H1 (cell line): Measurements from ENCODE around the gene PPP1R27. TPM values are rescaled to one million over a fixed set of nuclear protein-coding genes. Genes with fewer than 3 reads are reported as not detected.

Experiments
- GABPA ChIP-seq: IDR thresholded peaks from 2 replicates; pipeline ENCODE4 v1.6.1; 2011; ENCODE audit warnings: mild to moderate bottlenecking, low read length, moderate library complexity, borderline replicate concordance; ENCODE audit not compliant: insufficient read depth
- NANOG ChIP-seq: IDR thresholded peaks from 2 replicates; pipeline ENCODE4 v1.6.1; 2011; ENCODE audit warnings: low read length, low read depth, mild to moderate bottlenecking, inconsistent platforms; ENCODE audit not compliant: insufficient read depth, poor library complexity, severe bottlenecking
- polyA plus RNA-seq, 7 experiments: library from polyadenylated mRNA; depleted of rRNA in 3 of 7; stranded (reverse) in 5 of 7; unstranded in 2 of 7; fragments of >200 nt in 5 of 7; fragments of 200-250 nt in 2 of 7; gene quantifications; 1 replicate in 5 of 7; 2 replicates in 1 of 7; 4 replicates in 1 of 7; pipeline versions ENCODE4 v1.2.1 to v1.2.3, GENCODE V29; 2011 to 2013; ENCODE audit warnings: missing spikeins in 2 of 7, mixed read lengths in 2 of 7
- total RNA-seq: library from RNA; stranded (reverse); fragmentation: NEBNext Ultra II Directional; extraction: Animal tissue kit (Norgen Biotek cat#: 25700); gene quantifications from 2 replicates; pipeline ENCODE4 v1.2.1, GENCODE V29; 2021
- TF ChIP-seq, protein P1 (sequence below): IDR thresholded peaks from 2 replicates; pipeline ENCODE4 v1.6.1; 2011; ENCODE audit warnings: low read depth, mild to moderate bottlenecking, low read length; ENCODE audit not compliant: insufficient read depth

Gene PPP1R27
- total and polyA plus RNA-seq, 2 of the 8 experiments (the other 6 are each of a cell fraction or from before 2014, with no cell fraction given), result 0.27 TPM; not detected in 1

DNA sequence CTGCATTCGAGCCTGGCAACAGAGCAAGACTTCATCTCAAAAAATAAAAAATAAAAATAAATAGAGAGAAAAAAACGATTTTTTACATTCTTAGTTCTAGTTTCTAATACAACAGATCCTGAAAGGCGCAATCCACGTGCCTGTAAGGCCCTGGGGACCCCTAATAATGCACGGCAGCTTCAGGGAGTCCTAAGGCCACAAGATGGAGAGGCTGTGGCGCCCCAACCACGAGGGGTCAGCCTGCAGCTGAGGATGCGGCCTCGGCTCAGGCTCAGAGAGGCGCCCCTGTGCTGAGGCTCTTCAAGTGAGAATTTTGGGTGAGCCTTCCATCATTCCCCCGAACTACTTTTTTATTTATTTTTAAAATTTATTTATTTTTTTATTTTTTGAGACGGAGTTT lies 14.6 kb upstream of the PPP1R27 start (continued):
- TF ChIP-seq, protein P1, sequence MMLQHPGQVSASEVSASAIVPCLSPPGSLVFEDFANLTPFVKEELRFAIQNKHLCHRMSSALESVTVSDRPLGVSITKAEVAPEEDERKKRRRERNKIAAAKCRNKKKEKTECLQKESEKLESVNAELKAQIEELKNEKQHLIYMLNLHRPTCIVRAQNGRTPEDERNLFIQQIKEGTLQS, result no peak
- no peak for TF ChIP-seq NANOG
- TF ChIP-seq GABPA, result no peak
